Ovary (tissue), 9 donors: ENCODE measurements around the gene CYP4A22. TPM values are rescaled to one million over a fixed set of nuclear protein-coding genes. Genes with fewer than 3 reads are reported as not detected.

Experiments
- DNase-seq, 5 donors: peaks; one replicate each; pipeline ENCODE4 v3.0.0-alpha.2; 2019 to 2020
- H3K27ac ChIP-seq, 2 donors: fragments of 200-600 bp; one replicate each; pipeline versions ENCODE4 v1.5.1 to v1.8.0; 2019 to 2022
- H3K27me3 ChIP-seq: fragments of 200-600 bp; one replicate; pipeline ENCODE4 v1.8.0; 2022
- H3K36me3 ChIP-seq: fragments of 200-600 bp; sonication (generic); one replicate; pipeline ENCODE4 v1.5.1; 2019
- H3K4me1 ChIP-seq: one replicate; pipeline ENCODE4 v1.8.1; 2013; ENCODE audit warnings: mild to moderate bottlenecking, moderate library complexity; ENCODE audit not compliant: insufficient read depth
- H3K4me3 ChIP-seq: fragments of 200-600 bp; sonication (generic); one replicate; pipeline ENCODE4 v1.5.1; 2017
- H3K9me3 ChIP-seq, 2 donors: fragments of 200-600 bp in 1 of 2; sonication (generic) in 1 of 2; one replicate each; pipeline versions ENCODE4 v1.5.1 to v1.8.1; 2013 to 2019; ENCODE audit warnings: mild to moderate bottlenecking in 1 of 2, moderate library complexity in 1 of 2
- EP300 ChIP-seq: sonication (generic); formaldehyde crosslinking; IDR thresholded peaks from one replicate; pipeline ENCODE4 v1.6.1; 2017; ENCODE audit warnings: antibody characterized with exemption
- POLR2A ChIP-seq: fragments of 450-650 bp; IDR thresholded peaks from one replicate; pipeline ENCODE4 v1.6.1; 2017; ENCODE audit warnings: antibody characterized with exemption, mild to moderate bottlenecking, moderate library complexity
- WGBS, 3 donors: extraction: QIAGEN DNeasy Blood & Tissue Kit in 1 of 3; methylation state at CpG; one replicate each; pipeline versions ENCODE4 v1.1.5 to v1.1.7; 2013 to 2017; 5-methylcytosine and 5-hydroxymethylcytosine counted together
- intact Hi-C, 4 donors: fragments of 100-400 bp; cut with DNase I; formaldehyde crosslinking; loops; one replicate each; pipeline versions ENCODE4 v1.11.0 to v1.15.1; 2022 to 2023
- polyA plus RNA-seq, 2 donors: library from polyadenylated mRNA; stranded (reverse); fragments of 200-250 nt in 1 of 2; fragments of 350-450 nt in 1 of 2; fragmentation: Illumina TruSeq in 1 of 2; extraction: RNeasy Lipid Tissue Mini Kit (QIAGEN cat#74804) in 1 of 2; gene quantifications; one replicate each; pipeline ENCODE4 v1.2.3, GENCODE V29; 2013 to 2014
- total RNA-seq, 7 donors: library from RNA; depleted of rRNA in 2 of 7; stranded (reverse); fragments of >200 nt in 2 of 7; fragmentation: NEBNext Ultra II Directional in 3 of 7; extraction: Animal tissue kit (Norgen Biotek cat#: 25700) in 3 of 7; gene quantifications; one replicate each; pipeline versions ENCODE4 v1.1.0 to v1.2.4, GENCODE V29; 2016 to 2023
- TF ChIP-seq, protein P1 (sequence below), 3 donors: fragments of 450-650 bp in 2 of 3; fragments of 200-600 bp in 1 of 3; IDR thresholded peaks; one replicate each; pipeline versions ENCODE4 v1.5.1 to v1.8.0; 2016 to 2022; ENCODE audit warnings: antibody characterized with exemption in 3 of 3, mild to moderate bottlenecking in 1 of 3
- donor health status: DM: no; HTN: no; CAD: no; lungs with moderate emphysema.
- donor health status: DM: no; HTN: no; CAD: no.
- donor health status: Bipolar disorder and iron deficiency.
- donor health status: DM: yes; HTN: yes; CAD: no.
- donor health status: DM: no; HTN: no; CAD: no.
- donor health status: DM: yes; HTN: yes; CAD: no.

Gene CYP4A22
- total and polyA plus RNA-seq, 9 donors, result 0.08 to 0.57 TPM; not detected in 7

DNA sequence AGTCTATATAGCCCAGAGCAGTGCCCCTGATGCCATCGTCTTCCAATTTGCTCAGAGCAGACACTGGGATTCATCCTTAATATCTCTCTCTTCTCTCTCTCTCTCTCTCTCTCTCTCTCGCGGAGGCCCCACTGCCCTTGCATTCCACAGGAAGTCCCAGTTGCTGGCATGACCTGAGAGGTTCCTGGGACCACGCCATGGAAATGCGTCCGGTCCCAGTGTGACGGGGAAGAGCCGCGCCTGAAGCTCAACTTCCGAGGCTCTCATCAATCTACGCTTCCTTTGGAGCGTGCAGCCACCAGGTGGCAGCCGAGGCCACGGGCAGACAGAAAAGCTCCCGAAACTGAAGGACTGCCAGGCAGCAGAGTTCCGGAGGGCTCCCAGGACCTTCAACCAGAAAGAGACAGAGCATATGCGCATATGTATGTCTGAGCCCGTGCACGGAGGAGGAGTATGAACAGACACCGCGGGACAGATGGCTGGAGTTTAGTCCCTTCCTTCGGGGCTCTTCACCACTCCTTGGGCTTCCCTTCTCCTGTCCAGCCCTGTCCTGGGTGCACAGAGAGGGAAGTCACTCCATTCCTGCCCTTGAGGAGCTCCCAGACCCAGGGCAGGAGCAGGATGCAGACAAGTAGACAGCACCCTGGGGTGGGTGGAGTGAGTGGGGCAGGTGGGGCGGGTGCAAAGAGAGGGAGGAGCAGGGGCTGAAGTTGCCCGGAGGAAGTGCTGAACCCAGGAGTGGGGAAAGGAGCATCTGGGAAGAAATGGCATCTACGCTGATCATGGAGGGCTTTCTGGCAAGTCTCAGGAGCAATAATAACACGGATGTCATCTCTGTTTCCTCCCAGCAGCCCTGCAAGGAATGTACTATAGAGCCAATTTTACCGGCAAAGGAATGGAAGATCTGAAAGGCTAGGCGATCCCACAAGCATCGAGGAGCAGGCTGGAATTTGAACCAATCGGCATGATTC lies 42.1 kb downstream of the CYP4A22 start:
- peak; percentile 72 to 90 (median 80) for DNase-seq
- H3K4me3 ChIP-seq, result peak overlapping the region; percentile 19
- TF ChIP-seq, protein P1, sequence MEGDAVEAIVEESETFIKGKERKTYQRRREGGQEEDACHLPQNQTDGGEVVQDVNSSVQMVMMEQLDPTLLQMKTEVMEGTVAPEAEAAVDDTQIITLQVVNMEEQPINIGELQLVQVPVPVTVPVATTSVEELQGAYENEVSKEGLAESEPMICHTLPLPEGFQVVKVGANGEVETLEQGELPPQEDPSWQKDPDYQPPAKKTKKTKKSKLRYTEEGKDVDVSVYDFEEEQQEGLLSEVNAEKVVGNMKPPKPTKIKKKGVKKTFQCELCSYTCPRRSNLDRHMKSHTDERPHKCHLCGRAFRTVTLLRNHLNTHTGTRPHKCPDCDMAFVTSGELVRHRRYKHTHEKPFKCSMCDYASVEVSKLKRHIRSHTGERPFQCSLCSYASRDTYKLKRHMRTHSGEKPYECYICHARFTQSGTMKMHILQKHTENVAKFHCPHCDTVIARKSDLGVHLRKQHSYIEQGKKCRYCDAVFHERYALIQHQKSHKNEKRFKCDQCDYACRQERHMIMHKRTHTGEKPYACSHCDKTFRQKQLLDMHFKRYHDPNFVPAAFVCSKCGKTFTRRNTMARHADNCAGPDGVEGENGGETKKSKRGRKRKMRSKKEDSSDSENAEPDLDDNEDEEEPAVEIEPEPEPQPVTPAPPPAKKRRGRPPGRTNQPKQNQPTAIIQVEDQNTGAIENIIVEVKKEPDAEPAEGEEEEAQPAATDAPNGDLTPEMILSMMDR (IDR thresholded peaks at IDR 0.05), result peak; percentile 47 to 74 (median 62)
- TF ChIP-seq POLR2A, result no peak
- no peaks in the 10 kb centered on the region for H3K9me3 ChIP-seq
- H3K4me1 ChIP-seq, result no peaks in the 10 kb centered on the region
- no peaks in the 10 kb centered on the region for H3K36me3 ChIP-seq
- intact Hi-C loops, result loop anchor here in 2 of 4 donors (5.0 to 10.0 kb wide), 2 partner anchors 533 to 775 kb away; no protein-coding TSS in a partner anchor
- no peak overlapping the region for H3K27ac ChIP-seq
- WGBS, 3 donors, result 1 to 2% (median 2%) methylated on average over 29 to 30 of the region's 30 CpGs
- H3K27me3 ChIP-seq, result no peaks in the 10 kb centered on the region

DNA sequence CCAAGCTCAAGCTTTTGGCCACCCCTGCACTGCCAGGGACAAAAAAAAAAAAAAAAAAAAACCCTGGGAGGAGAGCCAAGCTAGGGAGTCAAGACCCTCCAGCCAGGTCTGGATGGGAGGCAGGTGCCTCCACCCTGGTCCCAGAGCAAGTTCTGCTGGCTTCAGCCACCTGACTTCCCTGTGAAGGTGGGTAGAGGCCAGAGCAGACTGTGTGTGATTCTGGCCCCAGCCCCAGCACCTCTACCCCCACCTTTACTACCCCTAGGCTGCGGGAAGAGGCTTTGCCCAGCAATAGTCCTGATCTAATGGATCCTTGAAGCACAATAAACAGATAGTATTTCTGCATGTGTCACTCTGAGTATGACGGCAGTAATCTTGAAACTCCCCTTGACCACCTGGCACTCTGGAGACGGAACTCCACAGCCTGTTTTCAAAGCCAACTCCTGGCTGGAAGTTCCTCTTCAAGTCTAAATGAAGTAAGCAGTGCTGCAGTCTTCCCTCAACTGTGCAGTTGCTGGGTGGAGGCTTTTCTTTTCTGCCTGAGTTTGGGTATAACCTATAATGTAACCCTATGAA lies 42.8 kb downstream of the CYP4A22 start:
- Histone ChIP-seq H3K27ac (no peak overlapping the region), H3K4me1 (no peaks in the 10 kb centered on the region), H3K9me3 (no peaks in the 10 kb centered on the region), H3K4me3 (no peak overlapping the region), H3K27me3 (no peaks in the 10 kb centered on the region), H3K36me3 (no peaks in the 10 kb centered on the region)
- intact Hi-C loops, result loop anchor here (5.0 to 10.0 kb wide), 4 partner anchors 532 to 775 kb away; no protein-coding TSS in a partner anchor
- DNase-seq, result no peak
- TF ChIP-seq POLR2A (no peak), EP300 (no peak)
- TF ChIP-seq, protein P1 (IDR thresholded peaks at IDR 0.05), result no peak
- 40 to 48% (median 40%) methylated on average over 3 of the region's 3 CpGs for WGBS, 3 donors

DNA sequence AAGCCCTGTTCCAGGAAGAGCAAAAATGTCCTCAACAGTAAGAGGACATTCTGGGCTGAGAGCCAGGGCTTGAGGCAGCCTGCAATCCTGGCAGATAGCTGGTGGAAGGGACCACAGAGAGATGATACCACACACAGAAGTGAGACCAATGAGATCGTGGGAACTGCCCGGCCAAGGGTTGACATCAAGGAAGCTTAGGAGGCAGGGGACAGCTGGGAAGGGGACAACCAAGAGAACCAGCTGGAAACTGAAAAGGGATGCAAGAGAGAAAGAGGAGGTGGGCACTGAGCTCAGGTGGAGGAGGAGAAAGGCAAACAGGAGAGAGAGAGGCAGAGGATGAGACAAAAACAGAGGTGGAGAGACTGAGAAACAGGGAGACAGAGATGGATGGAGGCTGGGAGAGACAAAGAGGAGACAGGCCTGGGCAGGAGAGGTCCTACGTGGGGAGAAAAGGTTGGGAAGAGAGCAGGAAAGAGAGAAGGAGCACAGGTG lies 43.4 kb downstream of the CYP4A22 start:
- DNase-seq, result no peak
- no peak overlapping the region for H3K27ac ChIP-seq
- WGBS, 3 donors, result 44 to 58% (median 56%) methylated on average over 3 of the region's 3 CpGs
- TF ChIP-seq POLR2A (no peak), EP300 (no peak)
- TF ChIP-seq, protein P1 (IDR thresholded peaks at IDR 0.05), result no peak
- H3K4me3 ChIP-seq, result no peak overlapping the region
- H3K9me3 ChIP-seq, result no peaks in the 10 kb centered on the region
- no peaks in the 10 kb centered on the region for H3K36me3 ChIP-seq
- intact Hi-C loops, result loop anchor here (5.0 to 10.0 kb wide), 2 partner anchors 542 to 544 kb away; no protein-coding TSS in a partner anchor
- no peaks in the 10 kb centered on the region for H3K4me1 ChIP-seq
- H3K27me3 ChIP-seq, result no peaks in the 10 kb centered on the region

DNA sequence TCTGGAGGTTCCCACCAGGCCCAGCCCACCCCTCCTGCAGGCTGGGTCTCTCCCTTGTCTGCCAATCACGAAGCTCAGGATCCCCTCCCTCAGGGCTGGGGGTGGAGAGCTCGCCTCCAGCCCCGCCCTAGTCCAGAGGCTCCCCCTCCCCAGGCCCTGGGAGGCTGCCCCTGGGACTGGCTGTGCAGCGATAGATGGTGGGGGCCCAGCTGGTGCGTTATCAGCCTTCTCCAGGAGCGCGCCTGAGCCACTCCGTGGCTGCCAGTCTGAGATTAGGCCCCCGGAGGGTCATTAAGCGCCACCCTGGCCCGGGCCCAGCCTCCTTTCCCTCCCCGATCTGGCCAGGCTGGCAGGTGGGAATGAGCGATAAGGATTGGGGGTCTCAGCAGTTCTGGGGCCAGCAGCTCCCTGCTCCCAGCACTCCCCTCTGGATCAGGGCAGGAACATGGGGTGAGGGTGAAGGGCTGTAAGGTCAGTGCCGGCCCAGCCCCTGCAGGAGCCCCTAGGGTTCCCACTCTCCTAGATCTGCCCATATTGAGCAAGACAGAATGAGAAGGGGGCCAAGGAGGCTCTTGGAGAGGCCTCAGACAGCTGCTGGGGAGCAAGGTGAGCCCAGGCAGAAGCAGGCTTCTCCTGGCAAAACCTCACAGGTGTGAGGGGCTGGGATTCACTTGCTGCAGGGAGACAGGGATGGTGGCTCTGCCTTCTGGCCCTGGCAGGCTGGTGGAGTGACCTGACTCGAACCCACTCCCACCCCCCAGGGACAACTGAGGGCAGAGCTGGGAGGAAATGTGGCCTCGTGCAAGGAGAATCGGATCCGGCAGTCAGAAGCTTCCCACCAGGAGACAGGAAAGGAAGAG lies 44.1 kb downstream of the CYP4A22 start:
- Histone ChIP-seq H3K4me1 (no peaks in the 10 kb centered on the region), H3K36me3 (no peaks in the 10 kb centered on the region), H3K27me3 (no peaks in the 10 kb centered on the region), H3K9me3 (no peaks in the 10 kb centered on the region), H3K4me3 (no peak overlapping the region), H3K27ac (no peak overlapping the region)
- WGBS, 3 donors, result 32 to 35% (median 32%) methylated on average over 17 to 18 of the region's 18 CpGs
- TF ChIP-seq POLR2A, result no peak
- TF ChIP-seq, protein P1 (IDR thresholded peaks at IDR 0.05), result no peak
- TF ChIP-seq EP300, result no peak
- intact Hi-C loops, result loop anchor here (5.0 to 10.0 kb wide), 2 partner anchors 541 to 543 kb away; no protein-coding TSS in a partner anchor
- DNase-seq, result no peak
